PC-3 (cell line): Measurements from ENCODE around the gene MARCHF11.

Experiments
- CTCF ChIP-seq: fragments of 300-600 bp; sonication (generic); conservative IDR thresholded peaks from 2 replicates; pipeline ENCODE4 v1.5.1; 2017; ENCODE audit warnings: antibody characterized with exemption, low read depth, mild to moderate bottlenecking, low read length
- EZH2 ChIP-seq: fragments of 300-600 bp; sonication (generic); IDR thresholded peaks from one replicate; pipeline ENCODE4 v1.6.1; 2017; ENCODE audit warnings: antibody characterized with exemption, mild to moderate bottlenecking, low read length; ENCODE audit not compliant: unreplicated experiment
- EZH2phosphoT487 ChIP-seq: fragments of 300-600 bp; sonication (generic); IDR thresholded peaks from 2 replicates; pipeline ENCODE4 v1.6.1; 2018; ENCODE audit warnings: mild to moderate bottlenecking, antibody characterized with exemption, low read length, borderline replicate concordance

GRCh38 chr5:16143361-16144049 lies 36.1 kb downstream of the MARCHF11 start:
- TF ChIP-seq CTCF = no peak
- TF ChIP-seq EZH2 = no peak
- no peak for TF ChIP-seq EZH2phosphoT487
